HG03565 (cell line): ENCODE results near the gene EPN2.

Experiments
- ATAC-seq: cut with Tn5 transposase; IDR thresholded peaks from one replicate; pipeline ENCODE4 v1.9.1; 2021; ENCODE audit warnings: mild to moderate bottlenecking, moderate library complexity; ENCODE audit not compliant: unreplicated experiment

EPN2 gene

DNA sequence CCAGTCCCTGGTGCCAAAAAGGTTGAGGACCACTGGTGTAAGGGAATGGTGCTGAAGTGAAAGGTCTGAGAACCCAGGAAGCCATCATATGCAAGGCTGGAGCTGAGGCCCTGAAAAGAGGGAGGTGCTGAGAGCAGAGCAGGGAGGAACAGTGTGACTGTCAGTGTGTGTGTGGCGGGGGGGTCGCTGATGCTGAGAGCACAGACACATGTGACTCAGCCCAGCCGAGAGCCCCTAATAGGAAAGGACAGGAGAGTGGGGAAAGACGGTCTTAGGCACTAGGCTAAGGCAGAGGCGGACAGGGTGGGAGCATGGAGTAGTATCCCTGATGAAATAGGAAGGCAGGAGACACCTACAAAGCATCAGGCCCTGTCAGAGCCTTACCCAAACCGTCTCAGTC, 124.2 kb downstream of the EPN2 start:
- no peak for ATAC-seq

DNA sequence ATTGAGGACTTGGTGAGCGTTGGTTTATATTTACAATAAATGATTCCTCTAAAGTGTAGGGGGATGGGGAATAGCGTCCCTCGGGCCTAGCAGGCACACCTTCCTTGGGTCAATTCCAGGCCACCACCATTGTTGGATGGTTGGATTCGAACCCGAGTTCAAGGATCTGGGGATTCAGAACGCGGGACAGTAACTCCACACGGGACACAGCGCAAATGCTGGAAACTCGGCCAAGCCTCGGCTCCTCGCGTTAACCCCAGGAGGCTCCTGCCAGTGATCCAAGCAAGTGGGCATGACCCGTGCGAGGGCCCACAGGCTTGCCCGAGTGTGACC, 124.7 kb downstream of the EPN2 start:
- ATAC-seq = no peak

DNA sequence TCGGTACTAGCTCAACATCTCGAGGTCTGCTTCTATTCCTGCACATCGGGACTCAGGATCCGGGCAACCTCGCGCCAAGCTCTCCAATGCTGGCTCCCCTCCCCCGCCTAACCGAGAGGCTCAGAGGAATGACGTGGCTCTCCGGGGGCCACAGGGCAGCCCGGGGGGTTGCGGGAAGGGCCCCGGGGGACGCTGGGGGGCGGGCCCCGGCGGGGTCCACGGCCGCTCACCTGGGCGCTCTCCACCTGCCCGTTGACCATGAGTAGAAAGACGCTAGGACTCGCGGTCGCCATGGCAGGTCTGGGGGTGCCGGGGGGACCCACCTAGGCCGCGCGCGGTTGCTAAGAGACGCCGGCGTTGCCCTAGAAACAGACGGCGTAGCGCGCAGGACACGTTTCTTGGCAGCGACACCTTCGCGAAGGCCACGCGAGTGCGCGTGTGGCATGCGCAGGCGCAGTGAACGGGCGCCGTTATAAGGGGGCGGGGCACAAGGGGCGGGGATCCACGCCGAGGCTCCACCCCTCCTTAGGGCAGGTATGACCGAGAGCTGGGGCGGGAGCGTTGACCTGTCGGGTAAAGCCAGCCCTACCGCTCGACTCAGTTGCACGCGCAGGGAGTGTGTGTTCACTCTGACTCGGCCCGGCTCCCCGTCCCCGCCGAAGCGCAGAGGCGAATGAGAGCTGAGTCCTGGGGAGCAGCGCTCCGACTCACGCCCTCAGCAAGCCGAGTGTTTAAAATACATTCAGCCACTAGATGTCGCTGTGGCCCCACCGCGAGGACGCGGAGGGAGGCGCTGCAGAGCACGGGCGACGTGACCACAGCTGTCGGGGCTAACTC, 125.3 kb downstream of the EPN2 start, which contains the start of gene B9D1:
Gene B9D1 (minus strand): TSS at position 447 of the 837 bp plus-strand sequence. CDS start 154 bp downstream, at position 293.
- peak; percentile 71 for ATAC-seq

DNA sequence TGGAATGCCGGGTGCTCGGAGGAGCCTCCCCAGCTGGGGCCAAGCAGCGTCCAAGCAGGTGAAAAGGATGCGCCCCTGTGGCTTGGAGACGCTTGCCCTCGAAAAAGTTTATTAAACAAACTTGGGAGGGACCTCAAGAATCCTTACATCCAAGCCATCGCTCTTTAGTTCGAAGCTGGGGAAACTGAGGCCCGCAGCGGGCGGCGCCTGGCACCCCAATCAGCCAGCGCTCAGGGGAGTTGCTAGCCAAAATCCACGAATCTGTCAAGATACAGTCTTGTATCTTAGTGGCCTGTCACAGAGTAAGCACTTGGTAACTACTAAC, 125.9 kb downstream of the EPN2 start:
- ATAC-seq = no peak

DNA sequence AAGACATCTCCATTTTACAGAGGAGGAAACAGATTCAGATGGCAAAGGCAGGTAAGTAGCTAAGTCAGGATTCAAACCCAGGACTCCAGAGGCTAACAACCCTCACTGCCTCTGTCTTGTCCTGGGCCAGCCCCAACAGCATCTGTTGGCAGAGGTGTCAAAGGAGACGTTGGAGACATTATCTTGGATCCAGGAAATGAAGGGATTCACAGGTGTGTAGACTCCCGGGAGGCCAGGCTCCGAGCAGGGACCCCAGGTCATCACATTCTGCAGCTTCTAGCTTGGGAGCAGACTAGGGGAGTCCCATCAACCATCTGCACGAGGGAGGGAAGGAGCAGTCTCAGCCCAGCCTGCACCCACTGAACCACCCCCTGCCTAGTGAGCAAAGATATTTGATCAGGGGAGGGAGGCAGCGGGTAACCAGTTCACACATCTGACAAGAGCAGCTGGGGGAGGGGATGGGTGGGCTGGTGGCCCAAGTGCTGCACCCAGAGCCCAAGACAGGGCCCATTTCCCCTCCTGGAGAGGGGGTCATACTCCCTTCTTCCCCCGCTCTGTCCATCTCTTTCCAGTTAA, 126.4 kb downstream of the EPN2 start:
- no peak for ATAC-seq

DNA sequence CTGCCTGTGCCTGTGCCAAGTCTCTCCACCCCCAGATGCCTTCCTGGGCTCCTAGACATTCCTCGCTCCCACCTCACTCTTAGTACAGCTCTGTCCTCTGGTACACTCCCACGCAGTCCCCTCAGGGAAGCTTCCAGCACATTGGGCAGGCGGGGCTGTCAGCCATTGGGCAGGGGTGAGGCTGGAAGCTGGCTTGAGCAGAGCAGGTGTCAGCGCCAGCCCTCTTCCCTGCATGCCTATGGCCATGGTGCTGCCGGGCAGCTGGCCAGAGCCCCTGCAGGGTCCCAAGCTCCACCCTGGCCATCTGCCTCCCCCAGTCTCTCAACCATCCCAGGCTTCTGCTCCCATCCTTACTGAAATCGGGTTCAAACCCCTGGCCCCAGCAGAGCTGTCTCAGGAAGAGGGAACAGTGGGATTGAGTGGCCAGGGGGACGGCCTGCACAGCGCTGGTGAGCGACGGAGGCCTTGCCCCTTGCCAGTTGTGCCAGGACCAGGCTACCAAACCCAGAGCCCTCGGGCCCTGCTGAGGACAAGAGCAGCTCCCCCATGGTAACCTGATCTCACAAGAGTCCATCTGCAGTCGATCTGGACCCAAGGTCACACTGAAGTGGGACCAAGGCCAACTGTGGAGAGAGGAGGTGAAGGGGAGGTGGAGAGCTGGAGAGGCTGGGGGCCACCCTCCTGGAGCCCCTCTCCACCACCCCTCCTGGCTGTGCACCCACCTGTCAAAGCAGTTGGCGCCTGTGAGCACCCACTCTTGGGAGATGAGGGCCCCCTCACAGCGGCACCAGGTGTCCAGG, 127.7 kb downstream of the EPN2 start:
- no peak for ATAC-seq

DNA sequence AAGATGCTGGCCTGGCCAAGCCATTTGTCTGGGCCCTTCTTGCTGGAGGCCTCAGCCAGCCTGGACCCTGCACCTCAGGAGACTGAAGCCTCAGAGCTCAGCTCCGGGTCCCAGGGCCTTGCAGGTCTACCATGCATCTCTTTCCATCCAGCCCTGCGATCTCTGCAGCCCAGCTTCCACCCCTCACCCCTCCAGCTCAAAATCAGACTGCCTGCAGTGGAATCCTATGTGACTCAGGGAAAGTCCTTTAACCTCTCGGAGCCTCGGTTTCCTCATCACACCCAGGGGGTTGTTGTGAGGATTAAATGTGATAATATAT, 128.3 kb downstream of the EPN2 start:
- no peak for ATAC-seq

DNA sequence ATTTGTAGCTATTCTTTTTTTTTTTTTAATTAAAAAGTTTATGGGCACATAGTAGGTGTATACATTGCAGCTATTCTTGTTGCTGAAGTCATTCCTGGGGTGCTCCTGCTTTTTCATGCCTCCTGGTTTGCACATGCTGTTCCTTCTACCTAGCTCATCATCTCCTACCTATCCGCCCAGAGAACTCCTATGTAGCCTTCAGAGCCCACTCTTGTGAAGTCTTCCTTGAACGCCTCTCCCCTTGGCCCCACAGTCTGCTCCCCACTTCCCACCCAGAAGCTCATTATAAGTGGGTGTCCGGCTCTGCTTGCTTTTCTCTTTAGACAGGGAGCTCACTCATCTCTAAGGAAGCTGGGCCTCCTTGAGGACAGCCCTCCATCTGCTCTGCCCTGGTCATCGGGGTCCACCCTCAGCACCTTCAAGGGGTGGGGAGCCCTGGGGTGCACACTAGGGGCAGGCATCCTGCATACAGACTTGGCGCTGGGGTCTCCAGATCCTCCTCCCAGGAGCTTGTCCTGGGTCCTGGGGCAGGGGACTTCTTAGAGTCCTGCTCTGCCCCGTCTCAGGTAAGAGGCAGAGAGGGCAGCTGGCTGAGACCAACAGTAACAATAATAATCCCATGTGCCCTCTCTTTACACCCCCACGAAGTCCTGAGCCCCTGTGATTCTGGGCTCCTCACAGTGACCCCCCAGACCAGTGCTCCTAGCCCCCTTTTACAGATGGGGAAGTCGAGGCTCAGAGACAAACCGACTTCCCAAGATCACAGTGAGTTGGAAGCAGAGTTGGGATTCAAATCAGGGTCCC, 128.9 kb downstream of the EPN2 start:
- ATAC-seq = no peak

DNA sequence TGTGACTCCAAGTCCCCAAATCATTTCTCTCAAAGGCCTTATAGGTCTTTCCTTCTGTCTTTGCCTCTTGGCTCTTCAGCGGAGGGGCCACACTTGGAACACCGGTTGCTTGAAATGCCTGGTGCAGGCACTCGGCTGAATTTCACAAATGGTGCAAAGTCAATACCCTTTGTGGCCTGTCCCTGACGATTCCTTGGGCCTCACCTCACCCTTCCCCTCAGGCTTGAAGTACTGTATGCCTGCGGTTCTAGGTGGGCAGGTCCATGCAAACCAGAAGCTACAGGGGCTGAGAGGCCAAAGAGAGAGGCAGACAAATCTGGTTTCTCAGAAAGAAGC, 129.4 kb downstream of the EPN2 start:
- ATAC-seq = no peak

DNA sequence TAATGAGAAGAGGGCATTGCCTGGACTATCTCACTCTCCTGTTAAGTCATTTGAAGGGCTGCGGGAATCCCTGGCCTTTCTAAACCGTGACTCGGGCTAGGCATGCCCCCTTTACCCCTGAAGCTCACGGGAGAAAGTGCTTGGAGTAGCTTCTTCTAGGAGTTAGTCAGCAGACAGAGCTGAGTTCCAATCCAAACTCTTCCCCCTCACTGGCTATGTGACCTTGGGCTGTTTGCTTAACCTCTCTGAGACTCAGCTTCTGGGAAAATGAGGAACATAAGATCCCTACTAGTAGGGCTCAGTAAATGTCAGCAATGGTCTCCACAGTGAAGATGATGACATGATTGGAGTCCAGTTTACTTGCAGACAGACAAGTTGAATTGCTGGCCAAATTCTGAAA, 131.1 kb downstream of the EPN2 start:
- no peak for ATAC-seq

DNA sequence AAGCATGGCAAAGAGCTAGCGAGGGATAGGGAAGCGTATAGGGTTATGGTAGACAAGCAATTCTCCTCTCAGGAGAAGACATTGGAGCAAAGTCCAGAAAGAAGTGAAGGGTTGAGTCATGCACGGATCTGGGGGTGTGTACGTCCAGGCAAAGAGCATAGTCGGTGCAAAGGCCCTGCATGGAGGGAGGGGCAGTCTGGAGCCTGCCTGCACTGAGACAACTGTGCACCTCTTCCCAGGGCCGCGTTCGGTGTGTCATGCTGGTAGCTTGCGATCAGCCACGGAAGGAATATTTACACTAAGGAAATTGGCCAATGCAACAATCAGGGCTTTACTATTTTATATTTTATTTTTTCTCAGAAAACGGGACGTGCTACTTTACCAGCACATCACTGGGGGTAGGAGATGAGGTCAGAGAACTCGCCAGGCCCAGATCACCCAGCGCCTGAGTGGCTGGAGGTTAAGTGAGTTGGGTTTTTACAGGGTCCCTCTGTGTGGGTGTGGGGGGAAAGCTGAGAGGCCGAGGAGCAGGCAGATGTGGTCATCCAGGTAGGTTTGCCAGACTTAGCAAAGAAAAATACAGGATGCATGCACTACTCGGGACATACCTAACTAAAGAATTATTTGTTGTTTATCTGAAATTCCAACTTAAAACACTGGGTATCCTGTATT, 132.1 kb downstream of the EPN2 start:
- no peak for ATAC-seq

DNA sequence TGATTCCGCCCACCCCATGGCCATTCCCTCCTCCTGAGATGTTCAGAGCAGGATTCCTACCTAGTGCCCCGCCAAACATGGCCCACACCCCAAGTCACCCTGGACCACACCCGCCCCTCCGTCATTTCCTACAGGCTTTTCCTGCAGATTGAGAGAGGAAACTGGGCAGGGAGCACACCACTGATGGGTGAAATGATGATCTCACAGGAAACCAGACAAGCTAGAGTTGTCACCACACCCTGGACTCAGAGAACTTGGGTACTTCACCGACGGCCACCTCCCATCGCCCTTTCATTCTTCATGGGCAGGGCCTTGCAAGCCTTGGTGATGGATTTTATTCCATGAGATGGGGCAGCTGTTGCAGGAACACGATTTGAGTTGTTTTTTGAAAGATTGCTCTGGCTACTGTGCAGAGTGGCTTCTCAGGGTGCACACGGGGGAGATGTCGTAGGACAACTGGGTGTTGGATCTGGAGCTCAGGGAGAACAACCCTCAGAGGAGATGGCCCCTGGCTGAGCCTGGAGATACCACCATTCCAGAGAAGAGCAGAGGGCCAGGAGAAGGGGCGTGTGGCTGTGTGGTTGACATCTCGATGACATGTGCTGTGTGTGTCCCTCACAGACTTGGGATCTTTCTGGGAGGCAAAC, 132.8 kb downstream of the EPN2 start:
- no peak for ATAC-seq

DNA sequence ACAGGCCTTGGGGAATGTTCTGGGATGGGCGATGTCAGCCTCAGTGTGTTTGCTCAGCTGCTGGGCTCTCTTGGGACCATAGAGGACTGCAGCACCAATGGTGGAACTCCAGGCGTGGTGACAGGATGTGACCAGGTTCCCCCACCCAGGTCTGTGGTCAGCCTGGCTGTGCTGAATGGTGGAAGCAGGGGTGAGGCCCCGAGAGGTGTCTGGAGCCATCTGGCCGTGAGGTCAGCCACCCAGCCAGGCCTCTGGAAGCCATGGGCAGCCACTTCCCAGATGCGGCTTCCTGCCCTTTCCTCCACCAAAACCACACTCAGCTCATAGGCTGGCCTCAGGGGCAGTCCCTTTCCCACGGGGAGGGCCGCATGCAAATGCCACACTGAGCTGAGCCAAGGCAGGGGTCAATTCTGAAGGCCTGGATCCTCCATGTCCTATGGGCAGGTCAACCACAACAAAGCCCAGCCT, 133.4 kb downstream of the EPN2 start:
- no peak for ATAC-seq

DNA sequence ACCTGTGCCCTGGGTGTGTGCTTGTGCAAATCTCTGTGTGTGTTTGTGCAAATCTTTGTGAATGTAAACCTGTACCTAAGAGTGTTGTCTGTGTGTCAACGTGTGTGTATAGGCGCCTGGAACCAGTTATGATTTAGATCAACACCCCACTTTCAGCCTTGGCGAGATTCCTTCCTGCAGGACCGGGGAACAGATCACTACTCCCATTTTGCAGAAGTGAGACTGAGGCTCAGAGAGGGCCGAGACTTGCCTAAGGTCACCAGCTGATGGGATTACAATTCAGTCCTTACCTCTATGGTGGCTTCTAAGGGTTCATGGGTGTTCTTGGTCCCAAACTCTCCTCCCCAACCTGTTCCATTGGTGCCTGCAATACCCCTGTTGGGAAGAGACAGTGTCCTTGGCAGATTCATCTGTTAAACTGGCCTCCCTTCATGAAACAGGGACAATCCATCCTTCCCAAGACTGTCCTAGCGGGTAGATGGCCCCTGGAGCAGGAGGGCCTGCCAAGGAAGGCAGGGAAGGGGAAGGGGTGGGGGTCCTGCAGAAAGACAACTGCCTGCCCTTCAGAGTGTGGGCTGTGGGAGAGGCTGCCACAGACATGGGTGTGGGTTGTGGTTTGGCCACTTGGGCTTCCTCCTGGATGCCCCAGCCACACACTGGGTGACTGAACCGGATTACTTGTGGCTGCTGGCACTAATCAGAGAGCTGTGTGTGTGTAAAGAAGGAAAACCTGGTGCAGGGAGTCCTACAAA, 134.3 kb downstream of the EPN2 start:
- no peak for ATAC-seq

DNA sequence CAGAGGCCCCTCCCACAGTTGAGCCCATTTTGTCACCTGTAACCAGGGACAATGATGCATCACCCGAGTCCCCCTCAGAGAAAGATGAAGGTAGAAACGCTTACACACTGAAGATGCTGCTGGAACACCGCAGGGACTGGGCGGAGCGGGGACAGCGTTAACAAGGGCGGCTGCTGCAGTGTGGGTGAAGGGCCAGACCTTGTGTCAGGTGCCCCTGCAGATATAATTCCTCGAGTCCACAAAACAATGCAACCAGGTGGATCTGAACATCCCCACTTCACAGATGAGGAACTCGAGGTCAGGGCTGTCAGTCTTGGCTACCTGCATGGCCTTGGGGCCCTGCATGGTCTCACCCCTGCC, 134.8 kb downstream of the EPN2 start:
- no peak for ATAC-seq

DNA sequence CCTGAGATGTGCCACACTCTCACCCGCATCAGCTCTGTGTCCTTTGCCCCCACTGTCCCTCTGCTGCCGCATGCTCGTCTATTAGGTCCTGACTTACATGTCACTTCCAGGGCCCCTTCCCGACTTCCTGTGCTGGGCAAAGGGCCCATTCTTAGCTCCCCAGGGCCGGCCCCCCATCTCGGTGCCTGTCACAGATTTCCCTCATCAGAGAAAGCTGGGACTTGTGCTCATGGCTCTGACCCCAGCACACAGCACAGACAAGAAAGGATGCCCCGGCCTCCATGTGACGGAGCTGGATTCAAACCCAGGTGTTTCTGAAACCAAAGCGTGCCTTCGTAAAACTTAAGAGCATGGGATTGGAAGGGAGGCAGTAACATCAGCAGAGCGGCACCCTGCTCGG, 135.3 kb downstream of the EPN2 start:
- no peak for ATAC-seq

DNA sequence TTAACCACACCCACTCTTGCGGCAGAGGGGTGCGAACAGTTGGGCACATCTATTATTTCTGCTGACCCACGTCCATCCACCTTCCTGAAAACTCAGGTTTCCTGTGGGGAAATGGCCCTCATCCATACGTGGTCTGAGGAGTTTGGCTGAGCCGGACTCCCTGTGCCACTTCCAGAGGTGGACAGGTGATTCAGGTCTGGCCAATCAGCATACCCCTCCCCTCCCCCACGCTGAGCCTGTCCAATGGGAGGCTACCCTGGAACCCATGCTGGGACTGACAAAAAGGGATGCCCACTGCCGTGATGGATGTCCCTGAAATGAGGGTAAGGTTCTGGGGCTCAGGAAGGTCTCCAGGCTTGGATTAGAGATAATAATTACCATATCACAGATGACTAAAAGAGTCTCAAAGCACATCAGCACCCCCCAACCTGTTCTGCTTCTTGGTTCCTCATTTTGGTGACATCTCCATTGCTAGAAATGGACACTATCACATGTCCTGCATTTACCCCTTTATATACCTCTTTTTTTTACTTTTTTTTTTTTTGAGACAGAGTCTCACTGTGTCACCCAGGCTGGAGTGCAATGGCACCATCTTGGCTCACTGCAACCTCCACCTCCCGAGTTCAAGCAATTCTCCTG, 135.8 kb downstream of the EPN2 start:
- ATAC-seq = no peak

DNA sequence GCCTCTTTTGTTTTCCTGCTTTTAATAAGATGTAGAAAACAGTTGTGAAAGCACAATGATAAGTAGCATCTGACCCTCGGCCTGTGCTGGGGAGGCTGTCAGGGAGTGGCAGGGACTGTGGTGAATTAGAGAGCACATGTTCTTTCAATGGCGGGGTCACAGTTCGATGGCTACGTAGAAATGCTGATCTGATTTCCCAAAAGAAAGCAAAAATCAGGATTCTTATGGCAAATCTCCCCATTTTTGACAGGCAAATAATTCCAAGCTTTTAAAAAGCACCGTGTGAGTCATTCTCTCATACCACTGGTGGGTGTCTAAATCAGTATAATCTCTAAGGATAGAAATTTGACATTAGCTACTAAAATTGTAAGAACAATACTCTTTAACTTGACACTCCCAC, 137.0 kb downstream of the EPN2 start:
- ATAC-seq = no peak

DNA sequence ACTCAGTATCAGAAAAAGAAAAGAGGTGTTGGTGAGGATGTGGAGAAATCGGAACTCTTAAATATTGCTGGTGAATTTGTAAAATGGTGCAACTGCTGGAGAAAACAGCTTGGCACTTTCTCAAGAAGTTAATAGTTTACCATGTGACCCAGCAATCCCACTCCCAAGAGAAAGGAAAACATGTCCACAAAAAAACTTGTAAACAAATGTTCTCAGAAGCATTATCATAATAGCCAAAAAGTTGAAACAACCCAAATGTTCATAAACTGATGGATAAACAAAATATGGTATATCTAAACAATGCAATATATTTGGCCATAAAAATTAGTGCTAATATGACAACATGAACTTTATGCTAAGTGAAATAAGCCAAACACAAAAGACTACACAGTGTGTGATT, 138.6 kb downstream of the EPN2 start:
- no peak for ATAC-seq
